Heart left ventricle (tissue), 16 donors: ENCODE data around the gene MVB12B. TPM values are rescaled to one million over a fixed set of nuclear protein-coding genes. Genes with fewer than 3 reads are reported as not detected.

Experiments used
- ATAC-seq, 4 donors: fragments of 200-7000 bp; cut with Tn5 transposase; one replicate each; pipeline ENCODE4 v1.9.1; 2020 to 2022; ENCODE audit warnings: moderate library complexity in 4 of 4, mild to moderate bottlenecking in 3 of 4, moderate number of reproducible peaks in 1 of 4
- DNase-seq, 5 donors: peaks; one replicate each; pipeline ENCODE4 v3.0.0-alpha.2; 2020
- H3K27ac ChIP-seq, 12 donors: fragments of 200-600 bp; sonication (generic) in 4 of 12; one replicate each; pipeline versions ENCODE4 v1.5.0 to v1.8.0; 2016 to 2022; ENCODE audit warnings: mild to moderate bottlenecking in 2 of 12
- H3K27me3 ChIP-seq, 9 donors: fragments of 200-600 bp; sonication (generic) in 2 of 9; one replicate each; pipeline versions ENCODE4 v1.5.1 to v1.8.0; 2016 to 2022; ENCODE audit warnings: mild to moderate bottlenecking in 3 of 9
- H3K36me3 ChIP-seq, 9 donors: fragments of 200-600 bp; sonication (generic) in 2 of 9; one replicate each; pipeline versions ENCODE4 v1.5.0 to v1.8.0; 2018 to 2022; ENCODE audit warnings: mild to moderate bottlenecking in 2 of 9
- H3K4me1 ChIP-seq, 12 donors: fragments of 200-600 bp; sonication (generic) in 4 of 12; one replicate each; pipeline versions ENCODE4 v1.5.0 to v1.8.0; 2016 to 2022; ENCODE audit warnings: mild to moderate bottlenecking in 3 of 12
- H3K4me3 ChIP-seq, 12 donors: fragments of 200-600 bp; sonication (generic) in 4 of 12; one replicate each; pipeline versions ENCODE4 v1.5.0 to v1.8.0; 2017 to 2022; ENCODE audit warnings: mild to moderate bottlenecking in 9 of 12, moderate library complexity in 4 of 12
- H3K9me3 ChIP-seq, 12 donors: fragments of 200-600 bp; sonication (generic) in 4 of 12; one replicate each; pipeline versions ENCODE4 v1.5.0 to v1.8.0; 2016 to 2022; ENCODE audit warnings: mild to moderate bottlenecking in 1 of 12
- CTCF ChIP-seq, 12 donors: fragments of 200-600 bp; sonication (generic) in 4 of 12; IDR thresholded peaks; one replicate each; pipeline versions ENCODE4 v1.5.0 to v1.8.0; 2018 to 2022; ENCODE audit warnings: antibody characterized with exemption in 12 of 12, mild to moderate bottlenecking in 5 of 12
- POLR2A ChIP-seq, 2 donors: fragments of 450-650 bp; IDR thresholded peaks; one replicate each; pipeline ENCODE4 v1.6.1; 2017; ENCODE audit warnings: antibody characterized with exemption in 2 of 2, mild to moderate bottlenecking in 2 of 2, moderate library complexity in 2 of 2
- WGBS, 4 donors: extraction: QIAGEN DNeasy Blood & Tissue Kit in 2 of 4; methylation state at CpG; one replicate each; pipeline versions ENCODE4 v1.1.5 to v1.1.7; 2013 to 2018; 5-methylcytosine and 5-hydroxymethylcytosine counted together
- intact Hi-C, 10 donors: fragments of 100-400 bp; cut with DNase I; formaldehyde crosslinking; loops; one replicate each; pipeline versions ENCODE4 v1.11.1 to v1.14.2; 2022
- polyA plus RNA-seq, 2 donors: library from polyadenylated mRNA; stranded (reverse); fragments of 200-250 nt; gene quantifications; one replicate each; pipeline ENCODE4 v1.2.3, GENCODE V29; 2013
- total RNA-seq, 9 donors: library from RNA; depleted of rRNA in 2 of 9; stranded (reverse); fragments of >200 nt in 2 of 9; fragmentation: NEBNext Ultra II Directional in 3 of 9; extraction: Animal tissue kit (Norgen Biotek cat#: 25700) in 3 of 9; gene quantifications; one replicate each; pipeline versions ENCODE4 v1.1.0 to v1.2.4, GENCODE V29; 2016 to 2023
- donor health status: ischemic (EF 13 %, LVEDD 7.1; RV severe dilation, severe dysfunction).
- donor health status: healthy with polysubstance abuse.
- donor health status: DM: no; HTN: yes; CAD: no.
- donor health status: DM: no; HTN: no; CAD: no.
- donor health status: ischemic (EF 25% LVEDD 6.9; RV normal size, moderate dysfunction).
- donor health status: ischemic (EF 25% LVEDD 5.7; RV mildly dilated, moderate dysfunction).
- donor health status: healthy.
- donor health status: DM: yes; HTN: yes; CAD: no.
- donor health status: ischemic (EF 35%, LVEDD 5.7; RV mildly dilated, moderate dysfunction).
- donor health status: nonischemic (EF 11% LVEDD 7.7; RV severe dilation, severe dysfunction).
- donor health status: DM: yes; HTN: yes; CAD: no.
- donor health status: PGD.
- donor health status: ischemic (EF 29% LVEDD 5.4; RV normal size, mild dysfunction).
- donor health status: nonischemic (EF 23%, LVEDD 6.1; RV moderate dilation, normal function).

MVB12B gene
- total and polyA plus RNA-seq, 11 donors = 4.9 to 16.2 (median 11.0) TPM

GRCh38 chr9:126457175-126457547 lies 130.5 kb downstream of the MVB12B start:
- ATAC-seq = no peak
- Histone ChIP-seq H3K27ac (no peak overlapping the region), H3K4me1 (peaks cover 0 to 12% (median 2%) of the 10 kb centered on the region in 12 donors), H3K36me3 (peaks cover 0 to 6% (median 0%) of the 10 kb centered on the region in 9 donors), H3K27me3 (no peaks in the 10 kb centered on the region), H3K9me3 (no peaks in the 10 kb centered on the region), H3K4me3 (no peak overlapping the region)
- intact Hi-C loops = no loop called here
- peak in 1 of 5 donors; percentile 46 for DNase-seq
- no peak for TF ChIP-seq CTCF (IDR thresholded peaks at IDR 0.05)
- no peak for TF ChIP-seq POLR2A (IDR thresholded peaks at IDR 0.05)
- 94 to 99% (median 95%) methylated on average over 5 of the region's 5 CpGs for WGBS, 4 donors

- Histone ChIP-seq H3K27ac (no peak overlapping the region), H3K9me3 (no peaks in the 10 kb centered on the region), H3K36me3 (peaks cover 0 to 6% (median 0%) of the 10 kb centered on the region in 9 donors), H3K4me1 (peaks cover 0 to 12% (median 2%) of the 10 kb centered on the region in 12 donors), H3K27me3 (no peaks in the 10 kb centered on the region), H3K4me3 (no peak overlapping the region)
- 87 to 93% (median 92%) methylated on average over 9 of the region's 9 CpGs for WGBS, 4 donors
- ATAC-seq = no peak
- TF ChIP-seq POLR2A (IDR thresholded peaks at IDR 0.05) (no peak), CTCF (IDR thresholded peaks at IDR 0.05) (no peak)
- intact Hi-C loops = no loop called here
- DNase-seq = peak in 1 of 5 donors; percentile 22
Measured at GRCh38 chr9:126457890-126458289, 131.3 kb downstream of the MVB12B start.

DNA sequence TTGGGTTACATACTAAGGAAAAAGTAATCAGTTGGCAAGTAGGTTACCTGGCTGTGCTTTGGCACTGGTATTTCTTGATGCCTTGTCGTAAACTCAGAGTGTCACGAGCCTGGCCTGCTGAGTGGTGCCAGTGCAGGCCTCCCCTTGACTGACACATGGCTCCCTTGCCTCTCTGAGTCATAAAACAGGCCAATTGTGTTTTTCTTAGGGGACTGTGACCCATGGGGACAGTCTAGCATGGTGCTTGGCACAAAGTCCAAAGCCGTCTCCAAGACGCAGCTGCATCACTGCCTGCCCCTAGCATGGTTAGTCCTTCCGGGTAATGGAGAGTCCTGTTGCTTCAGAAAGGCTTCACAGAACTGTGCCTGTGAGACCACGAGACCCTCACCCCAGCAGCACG lies 132.5 kb downstream of the MVB12B start:
- H3K36me3 ChIP-seq = no peaks in the 10 kb centered on the region
- WGBS, 4 donors = 90 to 97% (median 92%) methylated on average over 4 to 7 of the region's 7 CpGs
- no peak overlapping the region for H3K27ac ChIP-seq
- H3K4me1 ChIP-seq = peaks cover 0 to 12% (median 2%) of the 10 kb centered on the region in 12 donors
- ATAC-seq (no peak), DNase-seq (peak in 1 of 5 donors; percentile 10)
- no peaks in the 10 kb centered on the region for H3K9me3 ChIP-seq
- intact Hi-C loops = no loop called here
- TF ChIP-seq POLR2A (IDR thresholded peaks at IDR 0.05) (no peak), CTCF (IDR thresholded peaks at IDR 0.05) (no peak)
- no peak overlapping the region for H3K4me3 ChIP-seq
- no peaks in the 10 kb centered on the region for H3K27me3 ChIP-seq

GRCh38 chr9:126459546-126459945 lies 132.9 kb downstream of the MVB12B start:
- ATAC-seq (no peak), DNase-seq (peak in 1 of 5 donors; percentile 15)
- no peaks in the 10 kb centered on the region for H3K27me3 ChIP-seq
- H3K4me1 ChIP-seq = peaks cover 0 to 12% (median 2%) of the 10 kb centered on the region in 12 donors
- no peaks in the 10 kb centered on the region for H3K9me3 ChIP-seq
- no peaks in the 10 kb centered on the region for H3K36me3 ChIP-seq
- TF ChIP-seq CTCF (IDR thresholded peaks at IDR 0.05) (no peak), POLR2A (IDR thresholded peaks at IDR 0.05) (no peak)
- H3K4me3 ChIP-seq = no peak overlapping the region
- H3K27ac ChIP-seq = no peak overlapping the region
- intact Hi-C loops = no loop called here
- WGBS, 4 donors = 95 to 100% (median 96%) methylated on average over 3 to 16 of the region's 16 CpGs
